ENCODE measurements around the gene SND1.

DNA sequence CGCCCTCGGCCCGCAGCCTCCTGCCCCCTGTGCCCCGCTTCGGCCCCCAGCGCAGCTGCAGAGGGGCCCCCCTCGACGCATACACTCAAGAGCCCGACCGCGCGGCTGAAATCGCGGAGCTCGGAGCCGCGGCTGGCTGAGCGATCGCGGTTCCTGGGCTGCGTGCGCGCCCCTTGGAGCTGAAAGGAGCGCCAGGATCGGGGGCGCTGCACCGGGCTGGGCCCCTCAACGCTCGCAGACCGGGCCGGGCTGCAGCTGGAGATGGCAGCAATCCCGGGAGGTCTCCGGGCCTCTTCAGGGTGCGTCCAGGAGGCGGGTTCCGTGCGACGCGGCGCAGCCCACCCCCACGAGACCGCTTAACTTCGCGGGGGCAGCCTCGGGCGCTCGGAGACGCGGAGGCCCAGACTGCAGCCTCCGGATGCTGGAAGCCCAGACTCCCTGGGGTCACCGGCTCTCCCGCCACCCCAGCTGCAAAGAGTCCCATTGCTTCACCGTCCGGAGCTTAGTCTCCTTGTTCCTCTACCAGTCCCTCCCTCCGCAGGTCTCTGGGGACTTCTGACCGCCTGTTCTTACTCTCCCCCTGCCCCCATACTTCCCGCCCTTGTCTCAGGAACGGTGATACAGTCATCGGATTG is 452.2 kb downstream of the SND1 start:
- TF ChIP-seq, protein P1, sequence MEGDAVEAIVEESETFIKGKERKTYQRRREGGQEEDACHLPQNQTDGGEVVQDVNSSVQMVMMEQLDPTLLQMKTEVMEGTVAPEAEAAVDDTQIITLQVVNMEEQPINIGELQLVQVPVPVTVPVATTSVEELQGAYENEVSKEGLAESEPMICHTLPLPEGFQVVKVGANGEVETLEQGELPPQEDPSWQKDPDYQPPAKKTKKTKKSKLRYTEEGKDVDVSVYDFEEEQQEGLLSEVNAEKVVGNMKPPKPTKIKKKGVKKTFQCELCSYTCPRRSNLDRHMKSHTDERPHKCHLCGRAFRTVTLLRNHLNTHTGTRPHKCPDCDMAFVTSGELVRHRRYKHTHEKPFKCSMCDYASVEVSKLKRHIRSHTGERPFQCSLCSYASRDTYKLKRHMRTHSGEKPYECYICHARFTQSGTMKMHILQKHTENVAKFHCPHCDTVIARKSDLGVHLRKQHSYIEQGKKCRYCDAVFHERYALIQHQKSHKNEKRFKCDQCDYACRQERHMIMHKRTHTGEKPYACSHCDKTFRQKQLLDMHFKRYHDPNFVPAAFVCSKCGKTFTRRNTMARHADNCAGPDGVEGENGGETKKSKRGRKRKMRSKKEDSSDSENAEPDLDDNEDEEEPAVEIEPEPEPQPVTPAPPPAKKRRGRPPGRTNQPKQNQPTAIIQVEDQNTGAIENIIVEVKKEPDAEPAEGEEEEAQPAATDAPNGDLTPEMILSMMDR (IDR thresholded peaks at IDR 0.05): no peak
- TF ChIP-seq POLR2AphosphoS5 (IDR thresholded peaks at IDR 0.05) (no peak), POLR2A (IDR thresholded peaks at IDR 0.05) (no peak), EP300 (IDR thresholded peaks at IDR 0.05; ENCODE audit: low read depth) (no peak)

Data from transverse colon (tissue), 4 donors.